Measurements from ENCODE around the gene PSMC3IP.

DNA sequence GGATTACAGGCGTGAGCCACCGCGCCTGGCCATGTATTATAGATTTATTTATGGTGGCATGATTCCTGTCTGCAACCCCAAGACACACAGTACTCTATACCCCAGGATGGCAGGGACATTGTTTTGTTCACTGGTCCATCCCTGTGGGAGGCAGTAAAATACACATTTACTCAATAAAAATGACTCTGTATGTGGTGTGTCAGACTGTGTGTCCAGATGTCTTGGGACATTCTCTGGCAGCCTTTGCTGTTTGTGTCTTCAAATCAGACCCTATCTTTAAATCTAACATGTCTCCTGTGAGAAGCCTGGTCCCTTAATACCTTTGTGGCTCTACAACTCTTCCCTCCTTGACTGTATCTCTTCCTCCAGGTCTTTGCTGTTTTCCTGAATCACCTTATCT lies 17.3 kb downstream of the PSMC3IP start:
- TF ChIP-seq POLR2A (IDR thresholded peaks at IDR 0.05) (no peak), CTCF (IDR thresholded peaks at IDR 0.05) (no peak)
